Stimulated activated CD4-positive, alpha-beta T cell treated with anti-CD3 and anti-CD28 coated beads, Interleukin-12 subunit alpha, Interleukin-12 subunit beta, amount 100 ng/mL, for 4 hours (primary cell): ENCODE data around the gene CHIC1.
"Not testable (repeated sequence)": the region's sequence is repeated elsewhere in the genome, so short reads cannot be mapped to it uniquely, and the experiment has no call there.

ENCODE experiments used
- DNase-seq: peaks from one replicate; pipeline ENCODE4 v3.0.0-alpha.2; 2020

CHIC1 gene

GRCh38 chrX:73562984-73563737, at the start of gene CHIC1:
Gene CHIC1 (plus strand): TSS chrX:73563197. CDS start chrX:73563285, 88 bp downstream.
- peak; percentile 50 for DNase-seq

GRCh38 chrX:73522823-73523222, 40.2 kb upstream of the CHIC1 start:
- not testable (repeated sequence) for DNase-seq

- DNase-seq = no peak
Measured at GRCh38 chrX:73524906-73525305, 38.1 kb upstream of the CHIC1 start.

GRCh38 chrX:73525928-73526690, 36.9 kb upstream of the CHIC1 start:
- no peak for DNase-seq

GRCh38 chrX:73531655-73532054, 31.3 kb upstream of the CHIC1 start:
- DNase-seq = not testable (repeated sequence)

GRCh38 chrX:73556159-73556558, 6.8 kb upstream of the CHIC1 start:
- DNase-seq = no peak

- no peak for DNase-seq
Measured at GRCh38 chrX:73561801-73562200, 1.2 kb upstream of the CHIC1 start.

- no peak for DNase-seq
Measured at GRCh38 chrX:73562458-73562857, 539 bp upstream of the CHIC1 start.

GRCh38 chrX:73563738-73564068, 706 bp downstream of the CHIC1 start:
- no peak for DNase-seq

- DNase-seq = no peak
Measured at GRCh38 chrX:73577361-73577760, 14.4 kb downstream of the CHIC1 start.

- DNase-seq = no peak
Measured at GRCh38 chrX:73581002-73581628, 18.1 kb downstream of the CHIC1 start.

GRCh38 chrX:73597758-73598157, 34.8 kb downstream of the CHIC1 start:
- DNase-seq = not testable (repeated sequence)

GRCh38 chrX:73615022-73615421, 52.0 kb downstream of the CHIC1 start:
- no peak for DNase-seq

- not testable (repeated sequence) for DNase-seq
Measured at GRCh38 chrX:73641669-73642068, 78.7 kb downstream of the CHIC1 start.

GRCh38 chrX:73647212-73647611, 84.2 kb downstream of the CHIC1 start:
- DNase-seq = no peak

GRCh38 chrX:73647632-73648322, 84.8 kb downstream of the CHIC1 start:
- DNase-seq = no peak

- DNase-seq = not testable (repeated sequence)
Measured at GRCh38 chrX:73661322-73661721, 98.3 kb downstream of the CHIC1 start.

GRCh38 chrX:73668779-73669178, 105.8 kb downstream of the CHIC1 start:
- DNase-seq = no peak

GRCh38 chrX:73681408-73681807, 118.4 kb downstream of the CHIC1 start:
- DNase-seq = no peak

GRCh38 chrX:73683236-73683859, 120.4 kb downstream of the CHIC1 start:
- DNase-seq = no peak

- DNase-seq = not testable (repeated sequence)
Measured at GRCh38 chrX:73707014-73707413, 144.0 kb downstream of the CHIC1 start.

- DNase-seq = no peak
Measured at GRCh38 chrX:73728602-73729001, 165.6 kb downstream of the CHIC1 start.
